ENCODE results near the gene EIF1. TPM values are rescaled to one million over a fixed set of nuclear protein-coding genes. Genes with fewer than 3 reads are reported as not detected.

The EIF1 gene
- total RNA-seq, 1 donor from 2014 or later: 86.7 TPM

DNA sequence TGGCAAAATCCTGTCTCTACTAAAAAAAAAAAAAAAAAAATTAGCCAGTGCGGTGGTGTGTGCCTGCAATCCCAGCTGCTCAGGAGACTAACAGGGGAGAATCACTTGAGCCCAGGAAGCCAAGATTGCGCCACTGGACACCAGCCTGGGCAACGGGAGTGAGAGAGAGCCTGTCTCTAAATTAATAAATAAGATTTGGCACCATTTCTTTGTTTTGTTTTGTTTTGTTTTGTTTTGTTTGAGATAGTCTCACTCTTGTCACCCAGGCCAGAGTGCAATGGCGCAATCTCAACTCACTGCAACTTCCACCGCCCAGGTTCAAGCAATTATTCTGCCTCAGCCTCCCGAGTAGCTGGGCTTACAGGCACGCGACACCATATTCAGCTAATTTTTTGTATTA is 14.0 kb downstream of the EIF1 start:
- H3K4me3 ChIP-seq (ENCODE audit: low read depth, low read length): no peak overlapping the region
- TF ChIP-seq CTCF (conservative IDR thresholded peaks at IDR 0.05; ENCODE audit: low read depth, low read length): no peak
- no peak for DNase-seq (ENCODE audit: low read depth)

- H3K4me3 ChIP-seq (ENCODE audit: low read depth, low read length): no peak overlapping the region
- DNase-seq (ENCODE audit: low read depth): no peak
- TF ChIP-seq CTCF (conservative IDR thresholded peaks at IDR 0.05; ENCODE audit: low read depth, low read length): no peak
Observed at GRCh38 chr17:41705271-41705991, 16.7 kb downstream of the EIF1 start.

DNA sequence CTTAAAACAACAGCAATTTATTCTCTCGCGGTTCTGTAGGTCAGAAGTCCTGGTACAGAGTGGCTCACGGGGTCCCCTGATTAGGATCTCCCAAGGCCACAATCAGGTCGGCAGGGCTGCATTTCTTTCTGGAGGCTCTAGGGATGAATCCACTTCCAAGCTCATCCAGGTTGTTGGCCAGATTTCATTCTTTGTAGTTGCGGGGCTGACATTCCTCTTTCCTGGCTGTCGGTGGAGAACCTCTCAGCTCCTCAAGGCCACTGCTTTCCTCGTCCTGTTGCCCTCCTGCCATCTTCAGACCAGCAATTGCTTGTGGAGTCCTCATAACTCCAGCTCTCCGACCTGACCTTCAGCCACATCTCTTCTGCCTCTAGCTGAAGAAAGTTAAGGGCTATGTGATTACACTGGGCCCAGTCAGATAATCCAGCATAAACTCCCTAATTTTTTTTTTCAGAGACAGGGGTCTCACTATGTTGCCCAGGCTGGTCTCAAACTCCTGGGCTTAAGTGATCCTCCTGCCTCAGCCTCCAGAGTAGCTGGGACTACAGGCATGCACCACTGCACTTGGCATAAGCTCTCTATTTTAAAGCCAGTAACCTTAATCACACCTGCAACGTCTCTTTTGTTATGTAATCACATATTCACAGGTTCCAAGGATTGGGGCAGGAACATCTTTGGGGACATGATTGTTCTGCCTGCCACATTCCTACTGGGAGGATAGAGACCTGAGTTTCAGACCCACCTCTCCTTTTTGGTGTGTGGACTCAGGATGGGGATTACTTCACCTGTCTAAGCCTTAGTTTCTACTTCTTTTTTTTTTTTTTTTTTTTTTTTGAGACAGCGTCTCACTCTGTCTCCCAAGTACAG is 19.4 kb downstream of the EIF1 start:
- no peak for DNase-seq (ENCODE audit: low read depth)
- H3K4me3 ChIP-seq (ENCODE audit: low read depth, low read length): no peak overlapping the region
- no peak for TF ChIP-seq CTCF (conservative IDR thresholded peaks at IDR 0.05; ENCODE audit: low read depth, low read length)

- TF ChIP-seq CTCF (conservative IDR thresholded peaks at IDR 0.05; ENCODE audit: low read depth, low read length): no peak
- DNase-seq (ENCODE audit: low read depth): peak; percentile 52
- H3K4me3 ChIP-seq (ENCODE audit: low read depth, low read length): no peak overlapping the region
Observed at GRCh38 chr17:41710472-41711090, 21.9 kb downstream of the EIF1 start.

DNA sequence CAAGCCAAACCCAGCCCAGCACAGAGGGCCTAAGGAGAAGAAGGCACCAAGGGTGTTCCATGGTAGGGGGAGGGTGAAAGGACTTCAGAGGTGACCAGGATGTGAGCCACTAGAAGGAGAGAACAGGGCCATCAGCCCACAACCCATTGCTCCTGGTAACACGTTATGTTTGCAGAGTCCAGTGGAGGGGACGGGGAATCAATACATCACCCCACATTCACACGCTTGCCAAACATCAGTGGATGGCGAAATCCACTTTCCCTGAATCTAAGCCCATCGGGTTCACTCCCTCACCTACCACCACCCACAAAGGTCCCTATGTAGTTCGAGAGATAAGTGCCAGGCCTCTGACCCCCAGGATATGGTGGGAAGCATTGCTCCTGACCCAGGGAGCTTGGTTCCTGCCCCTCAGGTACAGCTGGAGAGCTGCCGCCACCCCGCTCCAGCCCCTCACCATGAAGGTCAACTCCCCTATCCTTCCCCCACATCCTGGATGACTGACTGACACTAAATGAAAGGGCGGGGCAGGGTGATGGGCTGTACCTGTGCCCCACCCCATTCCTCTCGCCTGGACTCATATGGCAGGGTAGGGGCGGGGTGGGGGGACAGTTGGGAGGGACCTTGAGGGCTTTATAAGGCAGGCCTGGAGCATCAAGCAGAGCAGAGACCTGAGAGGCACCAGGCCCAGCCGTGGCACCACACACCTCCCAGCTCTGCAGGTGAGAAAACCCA is 23.1 kb downstream of the EIF1 start, which contains the start of gene GAST:
Gene GAST (plus strand): TSS at position 663 of the 732 bp plus-strand sequence. CDS start 3,106 bp downstream, outside the sequence.
- no peak within 1 kb of the TSS for H3K4me3 ChIP-seq (ENCODE audit: low read depth, low read length)
- DNase-seq (ENCODE audit: low read depth): no peak
- TF ChIP-seq CTCF (conservative IDR thresholded peaks at IDR 0.05; ENCODE audit: low read depth, low read length): no peak
